Measurements from ENCODE around the gene HBA1.

DNA sequence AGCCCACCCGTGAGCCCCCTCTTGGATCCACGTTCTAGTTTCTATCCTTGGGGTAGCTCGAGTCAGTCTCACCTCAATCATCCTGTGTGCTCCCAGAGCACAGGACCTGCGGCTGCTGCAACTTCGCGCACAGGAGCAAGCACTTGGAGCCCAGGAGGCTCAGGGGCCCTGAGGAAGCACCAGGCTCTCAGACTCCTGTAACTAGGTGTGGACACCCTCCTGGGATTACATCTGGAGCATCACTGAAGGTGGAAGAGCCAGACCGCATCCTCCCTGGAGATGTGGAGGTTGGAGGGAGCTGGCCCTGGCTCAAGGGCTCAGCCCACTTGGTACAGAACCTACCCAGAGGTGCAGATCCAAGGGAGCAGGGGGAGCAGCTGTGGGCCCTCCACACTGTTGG is 6.5 kb downstream of the HBA1 start:
- TF ChIP-seq, protein P1, sequence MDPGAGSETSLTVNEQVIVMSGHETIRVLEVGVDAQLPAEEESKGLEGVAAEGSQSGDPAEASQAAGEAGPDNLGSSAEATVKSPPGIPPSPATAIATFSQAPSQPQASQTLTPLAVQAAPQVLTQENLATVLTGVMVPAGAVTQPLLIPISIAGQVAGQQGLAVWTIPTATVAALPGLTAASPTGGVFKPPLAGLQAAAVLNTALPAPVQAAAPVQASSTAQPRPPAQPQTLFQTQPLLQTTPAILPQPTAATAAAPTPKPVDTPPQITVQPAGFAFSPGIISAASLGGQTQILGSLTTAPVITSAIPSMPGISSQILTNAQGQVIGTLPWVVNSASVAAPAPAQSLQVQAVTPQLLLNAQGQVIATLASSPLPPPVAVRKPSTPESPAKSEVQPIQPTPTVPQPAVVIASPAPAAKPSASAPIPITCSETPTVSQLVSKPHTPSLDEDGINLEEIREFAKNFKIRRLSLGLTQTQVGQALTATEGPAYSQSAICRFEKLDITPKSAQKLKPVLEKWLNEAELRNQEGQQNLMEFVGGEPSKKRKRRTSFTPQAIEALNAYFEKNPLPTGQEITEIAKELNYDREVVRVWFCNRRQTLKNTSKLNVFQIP (CRISPR knock-in tag; IDR thresholded peaks at IDR 0.05; ENCODE audit: borderline replicate concordance, low read depth): no peak
- no peak for TF ChIP-seq ZFP3 (CRISPR knock-in tag; IDR thresholded peaks at IDR 0.05)
- no peak for TF ChIP-seq TOX (CRISPR knock-in tag; IDR thresholded peaks at IDR 0.05; ENCODE audit: borderline replicate concordance)
- no peak for TF ChIP-seq CSRNP3 (CRISPR knock-in tag; IDR thresholded peaks at IDR 0.05)
- TF ChIP-seq, protein P2, sequence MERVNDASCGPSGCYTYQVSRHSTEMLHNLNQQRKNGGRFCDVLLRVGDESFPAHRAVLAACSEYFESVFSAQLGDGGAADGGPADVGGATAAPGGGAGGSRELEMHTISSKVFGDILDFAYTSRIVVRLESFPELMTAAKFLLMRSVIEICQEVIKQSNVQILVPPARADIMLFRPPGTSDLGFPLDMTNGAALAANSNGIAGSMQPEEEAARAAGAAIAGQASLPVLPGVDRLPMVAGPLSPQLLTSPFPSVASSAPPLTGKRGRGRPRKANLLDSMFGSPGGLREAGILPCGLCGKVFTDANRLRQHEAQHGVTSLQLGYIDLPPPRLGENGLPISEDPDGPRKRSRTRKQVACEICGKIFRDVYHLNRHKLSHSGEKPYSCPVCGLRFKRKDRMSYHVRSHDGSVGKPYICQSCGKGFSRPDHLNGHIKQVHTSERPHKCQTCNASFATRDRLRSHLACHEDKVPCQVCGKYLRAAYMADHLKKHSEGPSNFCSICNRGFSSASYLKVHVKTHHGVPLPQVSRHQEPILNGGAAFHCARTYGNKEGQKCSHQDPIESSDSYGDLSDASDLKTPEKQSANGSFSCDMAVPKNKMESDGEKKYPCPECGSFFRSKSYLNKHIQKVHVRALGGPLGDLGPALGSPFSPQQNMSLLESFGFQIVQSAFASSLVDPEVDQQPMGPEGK (CRISPR knock-in tag; IDR thresholded peaks at IDR 0.05; ENCODE audit: borderline replicate concordance): no peak
- TF ChIP-seq ZNF70 (CRISPR knock-in tag; IDR thresholded peaks at IDR 0.05): no peak
